ENCODE data around the gene NEXN.

The NEXN gene

DNA sequence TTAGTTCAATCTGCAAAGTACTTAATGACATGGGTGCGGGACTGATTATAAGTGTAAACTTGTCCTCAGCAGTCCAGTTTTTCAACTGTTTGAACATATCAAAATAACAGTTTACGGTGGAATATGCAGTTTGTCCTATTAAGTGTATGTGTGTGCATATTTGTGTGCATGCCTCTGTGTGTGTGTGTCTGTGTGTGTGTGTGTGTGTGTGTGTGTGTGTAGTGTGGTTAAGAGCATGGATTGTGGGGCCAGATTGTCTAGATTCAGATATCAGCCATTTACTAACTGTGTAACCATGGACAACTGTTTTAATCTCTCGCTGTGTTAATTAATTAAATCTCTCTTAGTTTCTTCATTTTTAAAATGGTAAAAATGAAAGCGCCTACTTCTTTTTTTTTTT lies 39.0 kb downstream of the NEXN start:
- no peak for ATAC-seq

DNA sequence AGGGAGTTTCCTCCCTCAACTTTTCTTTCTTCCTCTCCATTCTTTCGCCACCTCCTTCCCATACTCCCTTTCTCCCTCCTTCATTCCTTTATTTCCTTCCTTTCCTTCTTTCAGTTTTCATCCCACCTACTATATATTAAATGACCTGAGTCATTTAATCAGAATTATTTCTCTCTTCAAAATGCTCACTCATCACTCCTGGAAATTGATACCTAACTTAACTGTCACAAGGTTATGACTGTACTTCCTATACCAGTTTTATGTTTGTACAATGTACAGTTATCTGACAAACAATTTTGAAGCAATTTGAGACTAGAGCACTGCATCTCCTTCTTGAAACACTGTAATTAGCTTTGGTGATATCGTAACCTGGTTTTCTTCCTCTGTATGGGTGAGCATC lies 41.4 kb downstream of the NEXN start:
- no peak for ATAC-seq
- TF ChIP-seq, protein P1, sequence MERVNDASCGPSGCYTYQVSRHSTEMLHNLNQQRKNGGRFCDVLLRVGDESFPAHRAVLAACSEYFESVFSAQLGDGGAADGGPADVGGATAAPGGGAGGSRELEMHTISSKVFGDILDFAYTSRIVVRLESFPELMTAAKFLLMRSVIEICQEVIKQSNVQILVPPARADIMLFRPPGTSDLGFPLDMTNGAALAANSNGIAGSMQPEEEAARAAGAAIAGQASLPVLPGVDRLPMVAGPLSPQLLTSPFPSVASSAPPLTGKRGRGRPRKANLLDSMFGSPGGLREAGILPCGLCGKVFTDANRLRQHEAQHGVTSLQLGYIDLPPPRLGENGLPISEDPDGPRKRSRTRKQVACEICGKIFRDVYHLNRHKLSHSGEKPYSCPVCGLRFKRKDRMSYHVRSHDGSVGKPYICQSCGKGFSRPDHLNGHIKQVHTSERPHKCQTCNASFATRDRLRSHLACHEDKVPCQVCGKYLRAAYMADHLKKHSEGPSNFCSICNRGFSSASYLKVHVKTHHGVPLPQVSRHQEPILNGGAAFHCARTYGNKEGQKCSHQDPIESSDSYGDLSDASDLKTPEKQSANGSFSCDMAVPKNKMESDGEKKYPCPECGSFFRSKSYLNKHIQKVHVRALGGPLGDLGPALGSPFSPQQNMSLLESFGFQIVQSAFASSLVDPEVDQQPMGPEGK (CRISPR knock-in tag; IDR thresholded peaks at IDR 0.05; ENCODE audit: borderline replicate concordance) = no peak
- TF ChIP-seq ZC3H10 (CRISPR knock-in tag; IDR thresholded peaks at IDR 0.05) (no peak), SNAI2 (CRISPR knock-in tag; IDR thresholded peaks at IDR 0.05) (no peak), RARB (CRISPR knock-in tag; IDR thresholded peaks at IDR 0.05) (no peak), PPARA (CRISPR knock-in tag; IDR thresholded peaks at IDR 0.05; ENCODE audit: borderline replicate concordance) (no peak), ARNTL (CRISPR knock-in tag; IDR thresholded peaks at IDR 0.05; ENCODE audit: borderline replicate concordance, low read depth) (no peak), ZNF8 (CRISPR knock-in tag; IDR thresholded peaks at IDR 0.05) (no peak), OSR1 (CRISPR knock-in tag; IDR thresholded peaks at IDR 0.05) (no peak)

More for the DNA sequence above, 39.0 kb downstream of the NEXN start:
- TF ChIP-seq ZFP30 (CRISPR knock-in tag; IDR thresholded peaks at IDR 0.05) = no peak
- no peak for TF ChIP-seq CSRNP3 (CRISPR knock-in tag; IDR thresholded peaks at IDR 0.05)
- TF ChIP-seq, protein P2, sequence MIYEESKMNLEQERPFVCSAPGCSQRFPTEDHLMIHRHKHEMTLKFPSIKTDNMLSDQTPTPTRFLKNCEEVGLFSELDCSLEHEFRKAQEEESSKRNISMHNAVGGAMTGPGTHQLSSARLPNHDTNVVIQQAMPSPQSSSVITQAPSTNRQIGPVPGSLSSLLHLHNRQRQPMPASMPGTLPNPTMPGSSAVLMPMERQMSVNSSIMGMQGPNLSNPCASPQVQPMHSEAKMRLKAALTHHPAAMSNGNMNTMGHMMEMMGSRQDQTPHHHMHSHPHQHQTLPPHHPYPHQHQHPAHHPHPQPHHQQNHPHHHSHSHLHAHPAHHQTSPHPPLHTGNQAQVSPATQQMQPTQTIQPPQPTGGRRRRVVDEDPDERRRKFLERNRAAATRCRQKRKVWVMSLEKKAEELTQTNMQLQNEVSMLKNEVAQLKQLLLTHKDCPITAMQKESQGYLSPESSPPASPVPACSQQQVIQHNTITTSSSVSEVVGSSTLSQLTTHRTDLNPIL (CRISPR knock-in tag; IDR thresholded peaks at IDR 0.05; ENCODE audit: low read depth) = no peak
- TF ChIP-seq SNAI2 (CRISPR knock-in tag; IDR thresholded peaks at IDR 0.05) = no peak
- no peak for TF ChIP-seq ZNF8 (CRISPR knock-in tag; IDR thresholded peaks at IDR 0.05)
- no peak for TF ChIP-seq PPARA (CRISPR knock-in tag; IDR thresholded peaks at IDR 0.05; ENCODE audit: borderline replicate concordance)
- no peak for TF ChIP-seq BACH2 (CRISPR knock-in tag; IDR thresholded peaks at IDR 0.05; ENCODE audit: borderline replicate concordance)
- TF ChIP-seq, protein P3, sequence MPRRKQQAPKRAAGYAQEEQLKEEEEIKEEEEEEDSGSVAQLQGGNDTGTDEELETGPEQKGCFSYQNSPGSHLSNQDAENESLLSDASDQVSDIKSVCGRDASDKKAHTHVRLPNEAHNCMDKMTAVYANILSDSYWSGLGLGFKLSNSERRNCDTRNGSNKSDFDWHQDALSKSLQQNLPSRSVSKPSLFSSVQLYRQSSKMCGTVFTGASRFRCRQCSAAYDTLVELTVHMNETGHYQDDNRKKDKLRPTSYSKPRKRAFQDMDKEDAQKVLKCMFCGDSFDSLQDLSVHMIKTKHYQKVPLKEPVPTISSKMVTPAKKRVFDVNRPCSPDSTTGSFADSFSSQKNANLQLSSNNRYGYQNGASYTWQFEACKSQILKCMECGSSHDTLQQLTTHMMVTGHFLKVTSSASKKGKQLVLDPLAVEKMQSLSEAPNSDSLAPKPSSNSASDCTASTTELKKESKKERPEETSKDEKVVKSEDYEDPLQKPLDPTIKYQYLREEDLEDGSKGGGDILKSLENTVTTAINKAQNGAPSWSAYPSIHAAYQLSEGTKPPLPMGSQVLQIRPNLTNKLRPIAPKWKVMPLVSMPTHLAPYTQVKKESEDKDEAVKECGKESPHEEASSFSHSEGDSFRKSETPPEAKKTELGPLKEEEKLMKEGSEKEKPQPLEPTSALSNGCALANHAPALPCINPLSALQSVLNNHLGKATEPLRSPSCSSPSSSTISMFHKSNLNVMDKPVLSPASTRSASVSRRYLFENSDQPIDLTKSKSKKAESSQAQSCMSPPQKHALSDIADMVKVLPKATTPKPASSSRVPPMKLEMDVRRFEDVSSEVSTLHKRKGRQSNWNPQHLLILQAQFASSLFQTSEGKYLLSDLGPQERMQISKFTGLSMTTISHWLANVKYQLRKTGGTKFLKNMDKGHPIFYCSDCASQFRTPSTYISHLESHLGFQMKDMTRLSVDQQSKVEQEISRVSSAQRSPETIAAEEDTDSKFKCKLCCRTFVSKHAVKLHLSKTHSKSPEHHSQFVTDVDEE (CRISPR knock-in tag; IDR thresholded peaks at IDR 0.05) = no peak
- TF ChIP-seq TCF4 (CRISPR knock-in tag; IDR thresholded peaks at IDR 0.05; ENCODE audit: borderline replicate concordance) = no peak
- TF ChIP-seq POU6F1 (CRISPR knock-in tag; IDR thresholded peaks at IDR 0.05; ENCODE audit: borderline replicate concordance, low read depth) = no peak
- TF ChIP-seq CSDC2 (CRISPR knock-in tag; IDR thresholded peaks at IDR 0.05) = no peak
- no peak for TF ChIP-seq ZNF565 (CRISPR knock-in tag; conservative IDR thresholded peaks at IDR 0.05; ENCODE audit: low read depth)

DNA sequence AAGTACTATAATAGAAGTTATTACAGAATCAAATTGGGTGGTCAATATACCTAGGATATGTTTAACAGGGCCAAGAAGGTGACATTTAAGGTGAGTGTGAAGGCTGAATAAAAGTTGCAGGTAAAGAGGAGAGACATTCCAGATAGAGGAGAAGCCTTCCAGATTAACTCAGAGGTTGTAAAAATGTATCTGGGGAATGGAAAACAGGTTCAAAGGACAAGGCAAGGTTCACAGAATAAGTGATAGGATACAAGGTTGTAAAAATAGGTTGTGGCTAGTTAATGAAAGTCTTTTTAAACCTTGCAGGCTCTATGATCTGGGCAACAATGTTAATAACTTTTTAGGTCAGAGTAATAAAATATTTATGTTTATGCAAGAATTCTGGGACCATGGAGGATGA lies 50.2 kb downstream of the NEXN start:
- TF ChIP-seq, protein P1 (CRISPR knock-in tag; IDR thresholded peaks at IDR 0.05; ENCODE audit: borderline replicate concordance) = no peak
- TF ChIP-seq ZFP3 (CRISPR knock-in tag; IDR thresholded peaks at IDR 0.05) = no peak
- TF ChIP-seq TOX (CRISPR knock-in tag; IDR thresholded peaks at IDR 0.05; ENCODE audit: borderline replicate concordance) = no peak
- TF ChIP-seq RARB (CRISPR knock-in tag; IDR thresholded peaks at IDR 0.05) = no peak
- no peak for TF ChIP-seq ZNF70 (CRISPR knock-in tag; IDR thresholded peaks at IDR 0.05)
- no peak for TF ChIP-seq POU6F1 (CRISPR knock-in tag; IDR thresholded peaks at IDR 0.05; ENCODE audit: borderline replicate concordance, low read depth)
- TF ChIP-seq ZC3H10 (CRISPR knock-in tag; IDR thresholded peaks at IDR 0.05) = no peak
- ATAC-seq = no peak

All from SK-N-SH treated with all-trans-retinoic acid at 6 μM for 48 hours (cell line).